K562 treated with DMSO at 1 percent for 24 hours (cell line): ENCODE data around the gene SPTB. TPM values are rescaled to one million over a fixed set of nuclear protein-coding genes. Genes with fewer than 3 reads are reported as not detected.

ENCODE experiments used
- total RNA-seq: library from RNA; unstranded; fragments of 300-600 nt; gene quantifications from 2 replicates; pipeline ENCODE4 v1.2.3, GENCODE V29; 2022; ENCODE audit warnings: low read depth; ENCODE audit not compliant: insufficient read depth

Gene SPTB
- 11.8 and 11.9 TPM in 2 replicates for total RNA-seq

GRCh38 chr14:64879635-64880220, at the start of gene SPTB:
Gene SPTB (minus strand): TSS chr14:64879907. CDS start chr14:64823094, 56,813 bp downstream.

GRCh38 chr14:64914237-64915028, 34.7 kb upstream of the SPTB start, which contains the start of gene CHURC1:
Gene CHURC1 (plus strand): TSS chr14:64914455. CDS start chr14:64914496, 41 bp downstream.

GRCh38 chr14:64704143-64704742, 175.5 kb downstream of the SPTB start, which contains the start of gene PLEKHG3:
Gene PLEKHG3 (plus strand): TSS chr14:64704424. CDS start chr14:64727632, 23,208 bp downstream.

Other genes starting within 250 kb of the SPTB start
- 0.06 TPM in 1 of 2 replicates, not detected in the other for gene PLEKHG3, start 175.5 kb downstream of the SPTB start, total RNA-seq
- 16.8 and 17.2 TPM in 2 replicates for gene CHURC1, start 34.5 kb upstream of the SPTB start, total RNA-seq
- gene GPX2, start 62.8 kb upstream of the SPTB start, total RNA-seq: not detected in 2 replicates
- gene RAB15, start 92.4 kb upstream of the SPTB start, total RNA-seq: 0.46 and 0.51 TPM in 2 replicates
- 8.2 and 8.5 TPM in 2 replicates for gene FNTB, start 107.0 kb upstream of the SPTB start, total RNA-seq
- 32.7 and 54.0 TPM in 2 replicates for gene MAX, start 222.6 kb upstream of the SPTB start, total RNA-seq